GM23338 (cell line): Measurements from ENCODE around the gene PCDHGA11. TPM values are rescaled to one million over a fixed set of nuclear protein-coding genes. Genes with fewer than 3 reads are reported as not detected.
"Not testable (repeated sequence)": the region's sequence is repeated elsewhere in the genome, so short reads cannot be mapped to it uniquely, and the experiment has no call there.

Experiments
- ATAC-seq: fragments of 200-7000 bp; cut with Tn5 transposase; 3 replicates; pipeline ENCODE4 v1.9.1; 2020
- DNase-seq: peaks from one replicate; pipeline ENCODE4 v3.0.0-alpha.2; 2015; ENCODE audit warnings: low spot score
- H2AFZ ChIP-seq: fragments of 200-600 bp; sonication (generic); 2 replicates; pipeline ENCODE4 v1.8.0; 2016; ENCODE audit warnings: antibody characterized with exemption, mild to moderate bottlenecking, moderate library complexity
- H3F3A ChIP-seq: fragments of 200-600 bp; sonication (generic); replicated peaks from 2 replicates; pipeline ENCODE4 v1.8.0; 2017; ENCODE audit warnings: antibody characterized with exemption, mixed run types, low read depth
- H3K27ac ChIP-seq: fragments of 200-600 bp; sonication (generic); 2 replicates; pipeline ENCODE4 v1.6.1; 2016; ENCODE audit warnings: low read depth
- H3K27me3 ChIP-seq: fragments of 200-600 bp; sonication (generic); 2 replicates; pipeline ENCODE4 v1.8.0; 2016; ENCODE audit warnings: mild to moderate bottlenecking, mixed run types, moderate library complexity; ENCODE audit not compliant: insufficient read depth
- H3K36me3 ChIP-seq: fragments of 200-600 bp; sonication (generic); 2 replicates; pipeline ENCODE4 v1.8.0; 2016; ENCODE audit warnings: mild to moderate bottlenecking; ENCODE audit not compliant: insufficient read depth
- H3K4me1 ChIP-seq: fragments of 200-600 bp; sonication (generic); 2 replicates; pipeline ENCODE4 v1.8.0; 2016; ENCODE audit warnings: mild to moderate bottlenecking, moderate library complexity; ENCODE audit not compliant: insufficient read depth
- H3K4me2 ChIP-seq: fragments of 200-600 bp; sonication (generic); 2 replicates; pipeline ENCODE4 v1.7.1; 2017; ENCODE audit warnings: mixed run types
- H3K4me3 ChIP-seq: fragments of 200-600 bp; sonication (generic); 2 replicates; pipeline ENCODE4 v1.6.1; 2016; ENCODE audit warnings: mixed run types
- H3K79me2 ChIP-seq: fragments of 200-600 bp; sonication (generic); replicated peaks from 2 replicates; pipeline ENCODE4 v1.8.0; 2017; ENCODE audit warnings: mild to moderate bottlenecking; ENCODE audit not compliant: insufficient read depth
- H3K9me2 ChIP-seq: fragments of 200-600 bp; sonication (generic); 2 replicates; pipeline ENCODE4 v1.8.0; 2017; ENCODE audit not compliant: insufficient read depth
- H4K20me1 ChIP-seq: fragments of 200-600 bp; sonication (generic); replicated peaks from 2 replicates; pipeline ENCODE4 v1.8.0; 2017; ENCODE audit warnings: mild to moderate bottlenecking; ENCODE audit not compliant: insufficient read depth
- H3K27ac Mint-ChIP-seq: 2 replicates; pipeline ENCODE4 v1.8.0; 2020; ENCODE audit warnings: inconsistent platforms, mild to moderate bottlenecking, moderate library complexity, mixed read lengths
- H3K27me3 Mint-ChIP-seq: 3 replicates; pipeline ENCODE4 v1.8.0; 2022; ENCODE audit warnings: low read depth, mild to moderate bottlenecking, moderate library complexity, mixed read lengths, inconsistent platforms; ENCODE audit not compliant: insufficient read depth, poor library complexity
- H3K36me3 Mint-ChIP-seq: 3 replicates; pipeline ENCODE4 v1.8.0; 2021; ENCODE audit warnings: low read depth, mild to moderate bottlenecking, inconsistent platforms, moderate library complexity, mixed read lengths
- H3K4me1 Mint-ChIP-seq: 3 replicates; pipeline ENCODE4 v1.8.0; 2020; ENCODE audit warnings: mild to moderate bottlenecking, inconsistent platforms, mixed read lengths
- H3K4me3 Mint-ChIP-seq: 3 replicates; pipeline ENCODE4 v1.8.0; 2021; ENCODE audit warnings: moderate library complexity, mild to moderate bottlenecking, inconsistent platforms, mixed read lengths
- H3K9me3 Mint-ChIP-seq: 3 replicates; pipeline ENCODE4 v1.8.0; 2020; ENCODE audit warnings: moderate library complexity, mild to moderate bottlenecking, inconsistent platforms, mixed read lengths
- CREB1 ChIP-seq: fragments of 250-450 bp; sonication (Bioruptor Pico); IDR thresholded peaks from 2 replicates; pipeline ENCODE4 v1.5.0; 2020; ENCODE audit warnings: low read depth, mild to moderate bottlenecking, moderate library complexity
- EZH2phosphoT487 ChIP-seq: fragments of 200-600 bp; sonication (generic); IDR thresholded peaks from one replicate; pipeline ENCODE4 v1.8.1; 2018; ENCODE audit warnings: antibody characterized with exemption; ENCODE audit not compliant: unreplicated experiment
- JUNB ChIP-seq: IDR thresholded peaks from one replicate; pipeline ENCODE4 v1.6.1; 2016; ENCODE audit warnings: antibody characterized with exemption; ENCODE audit not compliant: unreplicated experiment
- STAT1 ChIP-seq: IDR thresholded peaks from one replicate; pipeline ENCODE4 v1.6.1; 2016; ENCODE audit warnings: antibody characterized with exemption; ENCODE audit not compliant: unreplicated experiment
- polyA plus RNA-seq: library from polyadenylated mRNA; unstranded; fragments of >200 nt; fragmentation: Nextera tagmentation; extraction: Ambion mirVana; gene quantifications from 2 replicates; pipeline ENCODE4 v1.2.1, GENCODE V29; 2016
- total RNA-seq: library from RNA; depleted of rRNA; stranded (reverse); fragments of >200 nt; shearing (Covaris generic); gene quantifications from 2 replicates; pipeline ENCODE4 v1.2.3, GENCODE V29; 2014
- TF ChIP-seq, protein P1 (sequence below), 2 experiments: fragments of 200-600 bp in 1 of 2; sonication (generic) in 1 of 2; conservative IDR thresholded peaks; 2 replicates each; pipeline versions ENCODE4 v1.5.1 to v1.6.1; 2016 to 2017; ENCODE audit warnings: antibody characterized with exemption in 2 of 2, low read depth in 2 of 2, mild to moderate bottlenecking in 2 of 2, moderate library complexity in 1 of 2
- TF ChIP-seq, protein P2 (sequence below): IDR thresholded peaks from 2 replicates; pipeline ENCODE4 v1.6.1; 2016; ENCODE audit warnings: antibody characterized with exemption

The PCDHGA11 gene
- total and polyA plus RNA-seq, 2 experiments from 2014 or later = 3.0 to 10.7 TPM

DNA sequence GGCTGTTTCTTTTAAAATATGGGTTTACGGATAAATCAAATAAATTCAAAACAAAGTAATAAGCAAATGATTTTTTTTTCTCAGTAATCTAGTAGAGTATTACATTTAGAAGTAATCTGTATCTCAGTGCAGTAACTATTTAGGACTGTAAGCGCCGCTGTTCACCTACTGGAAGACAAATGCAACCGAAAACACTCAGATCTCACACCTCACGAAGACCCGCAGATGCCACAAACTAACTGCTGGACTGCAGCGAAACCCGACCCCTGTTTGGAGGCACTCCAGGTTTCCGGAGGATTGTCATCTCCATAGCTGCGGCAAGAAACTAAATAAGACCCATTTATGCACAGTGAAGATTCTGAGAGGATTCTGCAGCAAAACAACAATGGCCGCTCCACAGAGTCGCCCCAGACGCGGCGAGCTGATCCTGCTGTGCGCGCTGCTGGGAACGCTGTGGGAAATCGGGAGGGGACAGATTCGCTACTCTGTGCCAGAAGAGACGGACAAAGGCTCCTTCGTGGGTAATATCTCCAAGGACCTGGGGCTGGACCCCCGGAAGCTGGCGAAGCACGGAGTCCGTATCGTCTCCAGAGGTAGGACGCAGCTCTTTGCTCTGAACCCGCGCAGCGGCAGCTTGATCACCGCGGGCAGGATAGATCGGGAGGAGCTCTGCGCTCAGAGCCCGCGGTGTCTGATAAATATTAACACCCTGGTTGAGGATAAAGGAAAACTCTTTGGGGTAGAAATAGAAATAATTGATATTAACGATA is 28.2 kb upstream of the PCDHGA11 start, which contains the start of gene PCDHGA8:
Gene PCDHGA8 (plus strand): TSS at position 205 of the 770 bp plus-strand sequence. CDS start 181 bp downstream, at position 386.
- no peak for ATAC-seq
- Histone ChIP-seq H3K36me3 (peaks cover 7% of the 10 kb centered on the region; the same call in 1 of the 2 replicates), H3K9me2 (no peaks in the 10 kb centered on the region), H3K4me3 (peak within 1 kb of the TSS; percentile 25; the same call in 1 of the 2 replicates), H3K27ac (no peak within 1 kb of the TSS), H3K79me2 (0 out of 2 replicates have a peak, but pooled peaks cover 5% of the 10 kb centered on the region), H3K4me1 (0 out of 2 replicates have a peak, but pooled peaks cover 5% of the 10 kb centered on the region), H3K4me2 (0 out of 2 replicates have a peak within 1 kb of the TSS, but pooled peaks have one; percentile 15), H2AFZ (no peak within 1 kb of the TSS), H3F3A (no peaks in the 10 kb centered on the region), H4K20me1 (no peaks in the 10 kb centered on the region), H3K27me3 (peaks cover 7% of the 10 kb centered on the region; the same call in 1 of the 2 replicates)
- Mint-ChIP-seq H3K27ac (no peak within 1 kb of the TSS), H3K9me3 (peaks cover 87% of the 10 kb centered on the region), H3K4me1 (no peaks in the 10 kb centered on the region; the same call in 2 of the 3 replicates), H3K36me3 (peaks cover 83% of the 10 kb centered on the region), H3K27me3 (peaks cover 8% of the 10 kb centered on the region), H3K4me3 (no peak within 1 kb of the TSS)
- DNase-seq = no peak
- no peak for TF ChIP-seq STAT1
- TF ChIP-seq, protein P1, sequence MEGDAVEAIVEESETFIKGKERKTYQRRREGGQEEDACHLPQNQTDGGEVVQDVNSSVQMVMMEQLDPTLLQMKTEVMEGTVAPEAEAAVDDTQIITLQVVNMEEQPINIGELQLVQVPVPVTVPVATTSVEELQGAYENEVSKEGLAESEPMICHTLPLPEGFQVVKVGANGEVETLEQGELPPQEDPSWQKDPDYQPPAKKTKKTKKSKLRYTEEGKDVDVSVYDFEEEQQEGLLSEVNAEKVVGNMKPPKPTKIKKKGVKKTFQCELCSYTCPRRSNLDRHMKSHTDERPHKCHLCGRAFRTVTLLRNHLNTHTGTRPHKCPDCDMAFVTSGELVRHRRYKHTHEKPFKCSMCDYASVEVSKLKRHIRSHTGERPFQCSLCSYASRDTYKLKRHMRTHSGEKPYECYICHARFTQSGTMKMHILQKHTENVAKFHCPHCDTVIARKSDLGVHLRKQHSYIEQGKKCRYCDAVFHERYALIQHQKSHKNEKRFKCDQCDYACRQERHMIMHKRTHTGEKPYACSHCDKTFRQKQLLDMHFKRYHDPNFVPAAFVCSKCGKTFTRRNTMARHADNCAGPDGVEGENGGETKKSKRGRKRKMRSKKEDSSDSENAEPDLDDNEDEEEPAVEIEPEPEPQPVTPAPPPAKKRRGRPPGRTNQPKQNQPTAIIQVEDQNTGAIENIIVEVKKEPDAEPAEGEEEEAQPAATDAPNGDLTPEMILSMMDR (conservative IDR thresholded peaks at IDR 0.05; ENCODE audit: low read depth in 2 of 2) = peak in 1 of 2 experiments; percentile 17; a peak in 1 of 4 replicates

DNA sequence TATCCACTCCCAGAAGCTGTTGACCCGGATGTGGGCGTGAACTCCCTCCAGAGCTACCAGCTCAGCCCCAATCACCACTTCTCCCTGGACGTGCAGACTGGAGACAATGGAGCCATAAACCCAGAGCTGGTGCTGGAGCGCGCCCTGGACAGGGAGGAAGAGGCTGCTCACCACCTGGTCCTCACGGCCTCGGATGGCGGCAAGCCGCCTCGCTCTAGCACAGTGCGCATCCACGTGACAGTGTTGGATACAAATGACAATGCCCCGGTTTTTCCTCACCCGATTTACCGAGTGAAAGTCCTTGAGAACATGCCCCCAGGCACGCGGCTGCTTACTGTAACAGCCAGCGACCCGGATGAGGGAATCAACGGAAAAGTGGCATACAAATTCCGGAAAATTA is 27.6 kb upstream of the PCDHGA11 start:
- H2AFZ ChIP-seq = no peak overlapping the region
- no peaks in the 10 kb centered on the region for H4K20me1 ChIP-seq
- peaks cover 6% of the 10 kb centered on the region; the same call in 1 of the 2 replicates for H3K27me3 ChIP-seq
- H3K36me3 ChIP-seq = peaks cover 7% of the 10 kb centered on the region; the same call in 1 of the 2 replicates
- Mint-ChIP-seq H3K4me3 (no peak overlapping the region), H3K4me1 (no peaks in the 10 kb centered on the region; the same call in 2 of the 3 replicates), H3K9me3 (peaks cover 87% of the 10 kb centered on the region), H3K27ac (no peak overlapping the region), H3K27me3 (peaks cover 8% of the 10 kb centered on the region), H3K36me3 (peaks cover 82% of the 10 kb centered on the region)
- no peak for ATAC-seq
- no peaks in the 10 kb centered on the region for H3F3A ChIP-seq
- H3K27ac ChIP-seq = no peak overlapping the region
- no peak overlapping the region for H3K4me3 ChIP-seq
- no peak for DNase-seq
- H3K4me1 ChIP-seq = 0 out of 2 replicates have a peak, but pooled peaks cover 2% of the 10 kb centered on the region
- H3K9me2 ChIP-seq = no peaks in the 10 kb centered on the region
- no peak overlapping the region for H3K4me2 ChIP-seq
- H3K79me2 ChIP-seq = 0 out of 2 replicates have a peak, but pooled peaks cover 5% of the 10 kb centered on the region
- TF ChIP-seq, protein P2, sequence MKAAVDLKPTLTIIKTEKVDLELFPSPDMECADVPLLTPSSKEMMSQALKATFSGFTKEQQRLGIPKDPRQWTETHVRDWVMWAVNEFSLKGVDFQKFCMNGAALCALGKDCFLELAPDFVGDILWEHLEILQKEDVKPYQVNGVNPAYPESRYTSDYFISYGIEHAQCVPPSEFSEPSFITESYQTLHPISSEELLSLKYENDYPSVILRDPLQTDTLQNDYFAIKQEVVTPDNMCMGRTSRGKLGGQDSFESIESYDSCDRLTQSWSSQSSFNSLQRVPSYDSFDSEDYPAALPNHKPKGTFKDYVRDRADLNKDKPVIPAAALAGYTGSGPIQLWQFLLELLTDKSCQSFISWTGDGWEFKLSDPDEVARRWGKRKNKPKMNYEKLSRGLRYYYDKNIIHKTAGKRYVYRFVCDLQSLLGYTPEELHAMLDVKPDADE = no peak
- TF ChIP-seq CREB1 (CRISPR knock-in tag) (no peak), JUNB (no peak), EZH2phosphoT487 (no peak)
- TF ChIP-seq, protein P1 (conservative IDR thresholded peaks at IDR 0.05; ENCODE audit: low read depth in 2 of 2) = no peak

DNA sequence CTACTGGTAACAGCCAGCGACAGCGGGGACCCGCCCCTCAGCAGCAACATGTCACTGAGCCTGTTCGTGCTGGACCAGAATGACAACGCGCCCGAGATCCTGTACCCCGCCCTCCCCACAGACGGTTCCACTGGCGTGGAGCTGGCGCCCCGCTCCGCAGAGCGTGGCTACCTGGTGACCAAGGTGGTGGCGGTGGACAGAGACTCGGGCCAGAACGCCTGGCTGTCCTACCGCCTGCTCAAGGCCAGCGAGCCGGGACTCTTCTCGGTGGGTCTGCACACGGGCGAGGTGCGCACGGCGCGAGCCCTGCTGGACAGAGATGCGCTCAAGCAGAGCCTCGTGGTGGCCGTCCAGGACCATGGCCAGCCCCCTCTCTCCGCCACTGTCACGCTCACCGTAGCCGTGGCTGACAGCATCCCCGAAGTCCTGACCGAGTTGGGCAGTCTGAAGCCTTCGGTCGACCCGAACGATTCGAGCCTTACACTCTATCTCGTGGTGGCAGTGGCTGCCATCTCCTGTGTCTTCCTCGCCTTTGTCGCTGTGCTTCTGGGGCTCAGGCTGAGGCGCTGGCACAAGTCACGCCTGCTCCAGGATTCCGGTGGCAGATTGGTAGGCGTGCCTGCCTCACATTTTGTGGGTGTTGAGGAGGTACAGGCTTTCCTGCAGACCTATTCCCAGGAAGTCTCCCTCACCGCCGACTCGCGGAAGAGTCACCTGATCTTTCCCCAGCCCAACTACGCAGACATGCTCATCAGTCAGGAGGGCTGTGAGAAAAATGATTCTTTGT is 26.3 kb upstream of the PCDHGA11 start:
- H3K9me3 Mint-ChIP-seq = peaks cover 87% of the 10 kb centered on the region
- peaks cover 11% of the 10 kb centered on the region for H3K27me3 Mint-ChIP-seq
- H3K4me3 ChIP-seq, H3K27ac Mint-ChIP-seq, H3K27ac ChIP-seq, ATAC-seq, H3K4me2 ChIP-seq, H3F3A ChIP-seq, DNase-seq, H4K20me1 ChIP-seq, H3K4me1 ChIP-seq, H2AFZ ChIP-seq, H3K79me2 ChIP-seq, H3K4me1 Mint-ChIP-seq, H3K9me2 ChIP-seq, H3K27me3 ChIP-seq, H3K4me3 Mint-ChIP-seq: not testable (repeated sequence)
- H3K36me3 ChIP-seq = peaks cover 12% of the 10 kb centered on the region; the same call in 1 of the 2 replicates
- peaks cover 81% of the 10 kb centered on the region for H3K36me3 Mint-ChIP-seq
